ENCODE results near the gene PLEKHJ1.
A peak's percentile ranks its signal among the peaks of the same experiment; 100 is the strongest.

The PLEKHJ1 gene

GRCh38 chr19:2266183-2266993, 30.3 kb upstream of the PLEKHJ1 start:
- H3K27me3 ChIP-seq = no peaks in the 10 kb centered on the region
- H3K4me3 ChIP-seq (ENCODE audit: low read depth in 1 of 2, low read length in 1 of 2) = peak overlapping the region; percentile 22 to 38
- TF ChIP-seq CTCF (IDR thresholded peaks at IDR 0.05) = peak; percentile 21
- peaks cover 59% of the 10 kb centered on the region in 2 experiments for H3K4me1 ChIP-seq (ENCODE audit: control insufficient read depth in 1 of 2, insufficient read depth in 1 of 2, low read depth in 1 of 2, low read length in 1 of 2)
- no peaks in the 10 kb centered on the region for H3K9me3 ChIP-seq
- H3K27ac ChIP-seq = peak overlapping the region; percentile 99
- peaks cover 4% of the 10 kb centered on the region for H3K36me3 ChIP-seq

GRCh38 chr19:2261438-2262172, 25.5 kb upstream of the PLEKHJ1 start:
- H3K27ac ChIP-seq = no peak overlapping the region
- H3K4me3 ChIP-seq (ENCODE audit: low read depth in 1 of 2, low read length in 1 of 2) = no peak overlapping the region
- H3K4me1 ChIP-seq (ENCODE audit: control insufficient read depth in 1 of 2, insufficient read depth in 1 of 2, low read depth in 1 of 2, low read length in 1 of 2) = peaks cover 32 to 33% of the 10 kb centered on the region in 2 experiments
- no peaks in the 10 kb centered on the region for H3K9me3 ChIP-seq
- no peaks in the 10 kb centered on the region for H3K27me3 ChIP-seq
- H3K36me3 ChIP-seq = no peaks in the 10 kb centered on the region
- TF ChIP-seq CTCF (IDR thresholded peaks at IDR 0.05) = peak; percentile 35

DNA sequence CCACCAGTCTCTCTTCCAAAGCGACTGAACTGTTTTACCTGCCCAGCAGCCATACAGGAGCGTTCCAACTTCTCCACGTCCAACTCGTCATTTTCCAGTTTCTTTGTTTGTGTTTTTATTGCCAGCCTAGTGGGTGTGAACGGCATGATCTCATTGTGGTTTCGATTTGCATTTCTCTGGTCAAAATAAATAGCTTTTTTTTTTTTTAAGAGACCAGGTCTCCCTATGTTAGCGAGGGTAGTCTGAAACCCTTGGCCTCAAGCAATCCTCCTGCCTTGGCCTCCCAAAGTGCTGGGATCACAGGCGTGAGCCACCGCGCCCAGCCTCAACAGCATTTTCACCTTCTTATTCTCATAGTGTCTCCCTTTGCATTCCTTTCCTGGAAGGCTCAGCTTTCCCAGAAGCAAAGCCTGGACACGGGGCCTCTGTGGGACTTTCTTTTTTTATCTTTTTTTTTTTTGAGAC, 24.2 kb upstream of the PLEKHJ1 start:
- Histone ChIP-seq H3K4me1 (ENCODE audit: control insufficient read depth in 1 of 2, insufficient read depth in 1 of 2, low read depth in 1 of 2, low read length in 1 of 2) (peaks cover 20 to 21% of the 10 kb centered on the region in 2 experiments), H3K4me3 (ENCODE audit: low read depth in 1 of 2, low read length in 1 of 2) (no peak overlapping the region)

GRCh38 chr19:2259336-2259735, 23.2 kb upstream of the PLEKHJ1 start:
- H3K27ac ChIP-seq = no peak overlapping the region

More for the DNA sequence above, 24.2 kb upstream of the PLEKHJ1 start:
- Histone ChIP-seq H3K27me3 (no peaks in the 10 kb centered on the region), H3K36me3 (no peaks in the 10 kb centered on the region), H3K9me3 (no peaks in the 10 kb centered on the region), H3K27ac (no peak overlapping the region)
- no peak for TF ChIP-seq CTCF (IDR thresholded peaks at IDR 0.05)

More at GRCh38 chr19:2259336-2259735, 23.2 kb upstream of the PLEKHJ1 start:
- Histone ChIP-seq H3K9me3 (no peaks in the 10 kb centered on the region), H3K4me3 (ENCODE audit: low read depth in 1 of 2, low read length in 1 of 2) (no peak overlapping the region), H3K4me1 (ENCODE audit: control insufficient read depth in 1 of 2, insufficient read depth in 1 of 2, low read depth in 1 of 2, low read length in 1 of 2) (peaks cover 10 to 11% of the 10 kb centered on the region in 2 experiments), H3K27me3 (peaks cover 7% of the 10 kb centered on the region), H3K36me3 (no peaks in the 10 kb centered on the region)
- no peak for TF ChIP-seq CTCF (IDR thresholded peaks at IDR 0.05)
